MM.1S (cell line): ENCODE data around the gene ELL.

ENCODE experiments used
- EZH2 ChIP-seq: fragments of 300-600 bp; sonication (generic); optimal IDR thresholded peaks from 2 replicates; pipeline ENCODE3; 2017; ENCODE audit warnings: low read depth, mild to moderate bottlenecking, antibody characterized with exemption, low read length, mixed read lengths
- EZH2phosphoT487 ChIP-seq: fragments of 300-600 bp; sonication (generic); IDR thresholded peaks from 2 replicates; pipeline ENCODE4 v1.6.1; 2018; ENCODE audit warnings: antibody characterized with exemption, low read length
- TF ChIP-seq, protein P1 (sequence below): fragments of 300-600 bp; sonication (generic); IDR thresholded peaks from 2 replicates; pipeline ENCODE4 v1.5.1; 2016; ENCODE audit warnings: antibody characterized with exemption, low read length, mixed read lengths

DNA sequence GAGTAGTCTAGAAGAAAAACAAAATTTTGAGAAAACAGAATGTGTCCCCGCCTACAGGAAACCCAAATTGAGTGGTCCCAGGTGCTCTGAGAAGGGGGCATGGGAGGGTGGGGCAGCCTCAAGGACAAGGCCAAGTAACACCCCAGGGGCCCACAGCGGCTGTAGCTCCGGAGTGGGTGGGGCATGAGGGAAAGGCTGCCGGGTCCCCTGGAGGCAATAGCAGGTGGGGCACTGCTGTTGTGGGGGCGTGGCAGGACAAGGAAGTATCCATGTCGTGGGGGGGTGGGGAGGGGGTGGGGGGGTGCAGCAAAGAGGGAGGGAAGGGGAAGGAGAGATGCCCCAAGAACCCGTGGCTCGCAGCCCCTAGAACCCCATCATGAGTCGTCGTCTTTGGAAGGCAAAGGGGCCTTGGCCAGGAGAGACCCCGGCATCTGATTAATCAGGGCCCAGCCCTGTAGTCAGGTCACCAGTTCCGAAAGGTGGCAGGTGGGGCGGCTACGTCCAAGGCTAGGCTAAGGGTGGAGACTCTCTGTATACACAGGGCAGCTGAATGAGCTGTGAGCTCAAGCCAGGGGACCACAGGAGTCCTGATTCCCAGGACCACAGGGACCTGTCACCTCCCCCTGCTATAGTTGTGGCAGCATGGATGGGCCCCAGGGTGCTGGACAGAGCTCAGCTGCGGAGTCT, 76.5 kb downstream of the ELL start:
- TF ChIP-seq, protein P1, sequence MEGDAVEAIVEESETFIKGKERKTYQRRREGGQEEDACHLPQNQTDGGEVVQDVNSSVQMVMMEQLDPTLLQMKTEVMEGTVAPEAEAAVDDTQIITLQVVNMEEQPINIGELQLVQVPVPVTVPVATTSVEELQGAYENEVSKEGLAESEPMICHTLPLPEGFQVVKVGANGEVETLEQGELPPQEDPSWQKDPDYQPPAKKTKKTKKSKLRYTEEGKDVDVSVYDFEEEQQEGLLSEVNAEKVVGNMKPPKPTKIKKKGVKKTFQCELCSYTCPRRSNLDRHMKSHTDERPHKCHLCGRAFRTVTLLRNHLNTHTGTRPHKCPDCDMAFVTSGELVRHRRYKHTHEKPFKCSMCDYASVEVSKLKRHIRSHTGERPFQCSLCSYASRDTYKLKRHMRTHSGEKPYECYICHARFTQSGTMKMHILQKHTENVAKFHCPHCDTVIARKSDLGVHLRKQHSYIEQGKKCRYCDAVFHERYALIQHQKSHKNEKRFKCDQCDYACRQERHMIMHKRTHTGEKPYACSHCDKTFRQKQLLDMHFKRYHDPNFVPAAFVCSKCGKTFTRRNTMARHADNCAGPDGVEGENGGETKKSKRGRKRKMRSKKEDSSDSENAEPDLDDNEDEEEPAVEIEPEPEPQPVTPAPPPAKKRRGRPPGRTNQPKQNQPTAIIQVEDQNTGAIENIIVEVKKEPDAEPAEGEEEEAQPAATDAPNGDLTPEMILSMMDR, result no peak
- TF ChIP-seq EZH2 (no peak), EZH2phosphoT487 (no peak)
